Liver (tissue), 3 donors: Measurements from ENCODE around the gene KCNJ10.

Experiments used
- CTCF ChIP-seq: fragments of 150-350 bp; IDR thresholded peaks from 2 replicates; pipeline ENCODE4 v1.5.1; 2017; ENCODE audit warnings: improper control_type of control experiment, low read depth, low read length; ENCODE audit not compliant: missing input control
- EGR1 ChIP-seq, 2 donors: IDR thresholded peaks; 2 replicates each; pipeline ENCODE4 v1.6.1; 2016 to 2018; ENCODE audit warnings: antibody characterized with exemption in 2 of 2, low read depth in 2 of 2
- FOXA1 ChIP-seq: IDR thresholded peaks from 2 replicates; pipeline ENCODE4 v1.6.1; 2016; ENCODE audit warnings: antibody characterized with exemption
- GABPA ChIP-seq, 2 donors: IDR thresholded peaks in 1 of 2; conservative IDR thresholded peaks in 1 of 2; 2 replicates each; pipeline ENCODE4 v1.6.1; 2016; ENCODE audit warnings: antibody characterized with exemption in 2 of 2, mild to moderate bottlenecking in 1 of 2, moderate library complexity in 1 of 2
- HNF4G ChIP-seq: IDR thresholded peaks from 2 replicates; pipeline ENCODE4 v1.6.1; 2016; ENCODE audit warnings: antibody characterized with exemption
- JUND ChIP-seq, 2 donors: IDR thresholded peaks; 2 replicates each; pipeline ENCODE4 v1.6.1; 2016; ENCODE audit warnings: antibody characterized with exemption in 2 of 2
- REST ChIP-seq: IDR thresholded peaks from 2 replicates; pipeline ENCODE4 v1.6.1; 2016; ENCODE audit warnings: antibody characterized with exemption, mild to moderate bottlenecking
- TAF1 ChIP-seq: conservative IDR thresholded peaks from 2 replicates; pipeline ENCODE4 v1.6.1; 2016; ENCODE audit warnings: antibody characterized with exemption, mild to moderate bottlenecking
- TF ChIP-seq, protein P1 (sequence below): IDR thresholded peaks from 2 replicates; pipeline ENCODE4 v1.6.1; 2016; ENCODE audit warnings: antibody characterized with exemption
- TF ChIP-seq, protein P2 (sequence below): IDR thresholded peaks from 2 replicates; pipeline ENCODE4 v1.6.1; 2016; ENCODE audit warnings: antibody characterized with exemption
- donor health status: healthy.
- donor health status: healthy.

- TF ChIP-seq CTCF (no peak), TAF1 (no peak), EGR1 (IDR thresholded peaks at IDR 0.05; ENCODE audit: low read depth in 2 of 2) (no peak), FOXA1 (no peak), REST (no peak), HNF4G (no peak), JUND (IDR thresholded peaks at IDR 0.05) (no peak), GABPA (IDR thresholded peaks at IDR 0.05 in 1 of 2, conservative IDR thresholded peaks at IDR 0.05 in 1 of 2) (no peak)
- TF ChIP-seq, protein P1, sequence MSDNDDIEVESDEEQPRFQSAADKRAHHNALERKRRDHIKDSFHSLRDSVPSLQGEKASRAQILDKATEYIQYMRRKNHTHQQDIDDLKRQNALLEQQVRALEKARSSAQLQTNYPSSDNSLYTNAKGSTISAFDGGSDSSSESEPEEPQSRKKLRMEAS, result no peak
- TF ChIP-seq, protein P2, sequence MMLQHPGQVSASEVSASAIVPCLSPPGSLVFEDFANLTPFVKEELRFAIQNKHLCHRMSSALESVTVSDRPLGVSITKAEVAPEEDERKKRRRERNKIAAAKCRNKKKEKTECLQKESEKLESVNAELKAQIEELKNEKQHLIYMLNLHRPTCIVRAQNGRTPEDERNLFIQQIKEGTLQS, result no peak
Measured at GRCh38 chr1:160021376-160022074, 48.4 kb downstream of the KCNJ10 start.
